Measurements from ENCODE around the gene MED12L.
"Not testable (repeated sequence)": the region's sequence is repeated elsewhere in the genome, so short reads cannot be mapped to it uniquely, and the experiment has no call there.

The MED12L gene

DNA sequence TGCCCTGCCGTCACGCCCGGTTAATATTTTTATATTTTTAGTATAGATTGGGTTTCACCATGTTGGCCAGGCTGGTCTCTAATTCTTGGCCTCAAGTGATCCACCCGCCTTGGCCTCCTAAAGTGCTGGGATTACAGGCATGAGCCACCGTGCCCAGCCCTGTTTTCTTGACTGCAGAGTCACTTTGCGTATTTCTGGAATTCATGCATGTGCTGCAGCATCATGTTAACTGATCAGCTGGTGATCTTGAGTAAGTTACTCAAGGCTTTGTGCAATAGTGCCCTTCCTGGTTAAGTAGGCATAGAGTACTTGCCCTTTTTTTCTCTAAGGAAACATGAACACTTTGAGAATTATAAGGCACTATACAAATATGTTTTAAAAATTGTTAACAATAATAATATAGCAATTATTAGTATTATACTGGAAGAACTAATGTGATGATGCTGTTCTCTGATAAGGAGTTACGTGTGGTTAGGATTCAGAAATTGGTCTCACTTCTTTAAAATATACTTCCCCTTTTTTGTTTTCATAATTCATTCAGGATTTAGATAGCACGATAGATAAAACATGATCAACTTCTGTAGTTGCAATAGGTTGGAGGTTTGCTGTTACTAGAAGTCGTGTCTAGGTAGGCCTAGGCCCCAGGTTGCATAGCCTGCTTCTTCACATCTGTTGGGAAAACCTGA, 83.9 kb downstream of the MED12L start:
- Histone ChIP-seq H3K4me3 (ENCODE audit: low read length) (no peak overlapping the region), H3K4me1 (ENCODE audit: control insufficient read depth, insufficient read depth, low read length) (no peaks in the 10 kb centered on the region)

DNA sequence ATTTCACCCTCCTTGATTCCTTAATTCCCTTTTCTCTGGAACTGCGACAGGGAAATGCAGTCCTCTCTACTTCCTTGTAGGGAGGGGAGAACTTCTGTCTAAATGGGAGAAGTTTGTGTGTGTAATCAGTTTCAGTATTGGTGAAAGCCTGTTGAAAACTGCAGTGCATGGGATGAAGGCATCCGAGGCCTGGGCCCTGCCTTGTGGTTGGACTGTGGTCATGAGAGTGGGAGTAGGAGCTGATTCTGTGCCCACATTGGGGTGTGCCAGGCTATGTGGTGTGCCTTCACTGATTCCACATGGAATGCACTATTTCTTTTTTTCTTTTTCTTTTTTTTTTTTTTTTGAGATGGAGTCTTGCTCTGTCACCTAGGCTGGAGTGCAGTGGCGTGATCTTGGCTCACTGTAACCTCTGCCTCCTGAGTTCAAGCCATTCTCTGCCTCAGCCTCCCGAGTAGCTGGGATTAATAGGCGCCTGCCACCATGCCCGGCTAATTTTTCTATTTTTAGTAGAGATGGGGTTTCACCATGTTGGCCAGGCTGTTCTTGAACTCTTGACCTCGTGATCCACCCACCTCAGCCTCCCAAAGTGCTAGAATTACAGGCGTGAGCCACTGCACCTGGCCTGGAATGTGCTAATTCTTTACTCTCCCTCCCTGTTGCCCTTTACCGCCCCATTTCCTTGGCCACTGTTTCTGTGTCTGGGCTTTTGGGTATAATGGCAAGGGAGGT, 84.7 kb downstream of the MED12L start:
- not testable (repeated sequence) for H3K27me3 ChIP-seq (ENCODE audit: control insufficient read depth, insufficient read depth, low read length); H3K9ac ChIP-seq (ENCODE audit: low read depth, low read length); H3K4me2 ChIP-seq (ENCODE audit: low read length); H3K4me3 ChIP-seq (ENCODE audit: low read length); H3K9me3 ChIP-seq (replicated peaks; ENCODE audit: low read length); H3K36me3 ChIP-seq (ENCODE audit: insufficient read depth, low read length); H3K4me1 ChIP-seq (ENCODE audit: control insufficient read depth, insufficient read depth, low read length)

More for the DNA sequence above, 83.9 kb downstream of the MED12L start:
- Histone ChIP-seq H3K9me3 (replicated peaks; ENCODE audit: low read length) (no peaks in the 10 kb centered on the region), H3K27me3 (ENCODE audit: control insufficient read depth, insufficient read depth, low read length) (no peaks in the 10 kb centered on the region), H3K4me2 (ENCODE audit: low read length) (no peak overlapping the region), H3K9ac (ENCODE audit: low read depth, low read length) (no peak overlapping the region), H3K36me3 (ENCODE audit: insufficient read depth, low read length) (no peaks in the 10 kb centered on the region)

DNA sequence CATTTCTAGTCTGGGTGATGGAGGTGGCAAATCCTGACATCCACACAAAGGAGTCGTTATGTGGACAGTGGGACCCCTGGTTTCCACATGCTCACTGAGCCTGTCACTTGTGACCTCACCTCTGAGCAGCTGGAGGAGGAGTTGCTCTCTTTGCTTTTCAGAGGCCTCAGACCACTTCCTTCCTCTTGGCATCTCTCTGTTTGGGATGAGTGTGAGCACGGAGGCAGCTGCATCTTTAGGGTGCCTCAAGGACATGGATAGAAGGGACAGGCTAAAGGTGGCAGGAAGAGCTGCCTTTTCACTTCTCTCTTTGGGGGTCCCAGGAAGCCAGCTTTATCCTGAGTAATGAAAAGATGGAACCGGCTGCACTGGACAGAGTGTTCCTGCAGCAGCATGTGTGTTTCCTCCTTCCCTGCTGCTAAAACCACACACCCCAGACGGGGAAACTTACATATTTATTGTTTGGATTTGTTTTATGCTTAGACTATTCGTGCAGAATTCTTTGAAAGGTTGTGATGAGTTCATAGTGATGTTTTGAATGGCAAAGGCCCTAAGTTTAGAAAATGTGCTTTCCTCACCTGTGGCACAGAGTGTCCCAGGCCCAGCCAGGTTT, 85.8 kb downstream of the MED12L start:
- Histone ChIP-seq H3K4me2 (ENCODE audit: low read length) (no peak overlapping the region), H3K9me3 (replicated peaks; ENCODE audit: low read length) (no peaks in the 10 kb centered on the region), H3K4me3 (ENCODE audit: low read length) (no peak overlapping the region), H3K36me3 (ENCODE audit: insufficient read depth, low read length) (no peaks in the 10 kb centered on the region), H3K4me1 (ENCODE audit: control insufficient read depth, insufficient read depth, low read length) (no peaks in the 10 kb centered on the region), H3K9ac (ENCODE audit: low read depth, low read length) (no peak overlapping the region), H3K27me3 (ENCODE audit: control insufficient read depth, insufficient read depth, low read length) (no peaks in the 10 kb centered on the region)

DNA sequence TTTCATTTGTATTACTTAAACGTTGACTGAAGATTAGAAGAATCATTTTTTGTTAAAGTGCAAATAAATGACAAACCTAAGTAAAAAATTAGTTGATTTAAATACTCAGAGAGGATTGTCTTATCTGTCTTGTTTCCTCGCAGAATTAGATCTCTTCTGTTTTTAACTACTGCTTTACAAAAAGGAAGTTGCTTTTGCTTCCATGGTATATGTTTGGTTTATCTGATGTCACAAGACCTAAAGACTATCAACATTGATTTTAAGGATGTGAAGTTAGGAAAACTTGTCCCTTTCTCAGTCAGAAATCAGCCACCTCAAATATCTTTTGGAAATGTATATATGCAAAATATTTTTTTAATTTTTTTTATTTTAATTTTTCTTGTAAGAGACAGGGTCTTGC, 88.9 kb downstream of the MED12L start:
- no peaks in the 10 kb centered on the region for H3K36me3 ChIP-seq (ENCODE audit: insufficient read depth, low read length)
- no peak overlapping the region for H3K4me2 ChIP-seq (ENCODE audit: low read length)
- no peaks in the 10 kb centered on the region for H3K27me3 ChIP-seq (ENCODE audit: control insufficient read depth, insufficient read depth, low read length)
- H3K9ac ChIP-seq (ENCODE audit: low read depth, low read length), result no peak overlapping the region
- no peaks in the 10 kb centered on the region for H3K9me3 ChIP-seq (replicated peaks; ENCODE audit: low read length)
- no peak overlapping the region for H3K4me3 ChIP-seq (ENCODE audit: low read length)
- no peaks in the 10 kb centered on the region for H3K4me1 ChIP-seq (ENCODE audit: control insufficient read depth, insufficient read depth, low read length)

DNA sequence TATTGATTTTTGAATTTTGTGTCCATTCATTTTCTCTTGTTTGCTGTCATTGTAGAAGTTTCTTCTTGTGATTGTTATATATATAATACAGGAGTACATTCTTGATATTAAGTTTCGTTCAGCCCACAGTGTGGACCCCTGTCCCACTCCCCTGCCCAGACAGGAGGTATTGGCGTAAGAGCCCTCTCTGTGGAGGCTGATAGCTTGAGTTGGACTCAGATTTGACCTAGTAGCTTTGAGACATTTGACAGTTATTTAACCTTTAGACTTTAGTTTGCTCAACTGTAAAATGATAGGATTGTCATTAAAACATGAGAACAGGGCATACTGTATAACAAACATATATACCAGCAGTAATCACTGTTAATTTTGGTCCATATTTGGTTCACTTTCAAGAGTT, 90.5 kb downstream of the MED12L start:
- Histone ChIP-seq H3K4me2 (ENCODE audit: low read length) (no peak overlapping the region), H3K9me3 (replicated peaks; ENCODE audit: low read length) (no peaks in the 10 kb centered on the region), H3K36me3 (ENCODE audit: insufficient read depth, low read length) (no peaks in the 10 kb centered on the region), H3K27me3 (ENCODE audit: control insufficient read depth, insufficient read depth, low read length) (peaks cover 6% of the 10 kb centered on the region), H3K9ac (ENCODE audit: low read depth, low read length) (no peak overlapping the region), H3K4me1 (ENCODE audit: control insufficient read depth, insufficient read depth, low read length) (no peaks in the 10 kb centered on the region), H3K4me3 (ENCODE audit: low read length) (no peak overlapping the region)

DNA sequence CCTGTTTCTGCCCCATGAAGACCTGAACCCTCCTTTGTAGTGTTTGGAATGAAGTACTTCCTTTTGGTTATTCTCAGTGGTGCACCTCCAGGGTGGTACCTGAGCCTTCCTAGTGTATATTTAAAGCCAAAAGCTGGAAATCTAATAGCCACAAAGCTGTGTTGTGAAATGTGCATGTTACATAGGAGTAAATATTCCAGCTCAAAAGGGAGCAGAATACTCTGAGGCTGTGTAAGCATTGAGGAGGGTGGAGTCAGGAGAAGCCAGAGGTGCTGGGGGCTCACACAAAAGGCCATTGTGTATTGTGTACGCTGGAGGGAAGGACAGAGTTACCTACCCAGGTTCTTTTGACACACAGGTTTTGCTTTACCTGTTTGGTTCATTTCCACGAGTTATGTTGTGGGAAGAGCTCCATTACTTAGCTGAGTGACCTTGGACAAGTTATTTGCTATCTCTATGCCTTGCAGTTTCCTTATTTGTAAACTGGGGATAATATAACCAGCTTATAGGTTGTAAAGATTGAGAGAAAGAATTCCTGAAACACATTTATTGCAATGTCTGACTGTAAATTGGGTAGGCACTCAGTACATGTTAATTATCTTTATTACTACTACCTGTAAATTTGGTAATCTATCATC, 92.9 kb downstream of the MED12L start:
- Histone ChIP-seq H3K27me3 (ENCODE audit: control insufficient read depth, insufficient read depth, low read length) (peaks cover 6% of the 10 kb centered on the region), H3K36me3 (ENCODE audit: insufficient read depth, low read length) (no peaks in the 10 kb centered on the region), H3K4me2 (ENCODE audit: low read length) (no peak overlapping the region), H3K4me3 (ENCODE audit: low read length) (no peak overlapping the region), H3K4me1 (ENCODE audit: control insufficient read depth, insufficient read depth, low read length) (no peaks in the 10 kb centered on the region), H3K9ac (ENCODE audit: low read depth, low read length) (no peak overlapping the region), H3K9me3 (replicated peaks; ENCODE audit: low read length) (no peaks in the 10 kb centered on the region)

DNA sequence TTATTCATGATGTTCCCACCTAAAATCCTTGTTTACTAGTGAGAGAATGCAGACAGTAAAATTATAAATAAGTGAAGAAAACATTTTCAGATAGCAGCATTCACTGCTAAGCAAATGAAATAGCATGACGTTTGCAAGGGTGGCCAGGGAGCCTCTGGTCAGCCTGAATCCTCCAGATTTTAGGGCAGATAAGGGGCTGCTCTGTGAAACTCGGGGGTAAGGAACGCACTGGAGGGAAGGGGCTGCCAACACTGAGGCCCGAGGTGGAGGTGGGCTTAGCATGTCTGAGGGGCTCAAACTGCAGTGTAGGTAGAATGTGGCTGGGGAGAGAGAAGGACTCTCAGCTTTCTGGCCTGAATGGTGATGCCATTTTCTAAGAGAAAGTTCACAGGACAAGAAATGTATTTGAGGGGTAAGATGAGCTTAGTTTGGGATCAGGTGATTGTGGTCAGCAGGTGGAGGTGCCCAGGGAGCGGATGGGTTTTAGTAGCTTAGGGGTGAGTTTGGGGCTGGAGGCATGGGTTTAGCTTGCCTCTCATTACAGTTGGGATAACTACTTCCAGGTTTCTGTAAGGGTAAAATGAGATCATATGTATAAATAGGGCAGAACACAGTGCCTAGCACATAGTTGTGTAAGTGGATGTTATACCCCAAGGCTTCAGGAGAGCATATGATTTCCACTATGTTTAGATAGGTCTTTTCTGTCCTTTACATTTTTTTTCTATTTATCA, 97.0 kb downstream of the MED12L start:
- Histone ChIP-seq H3K27me3 (ENCODE audit: control insufficient read depth, insufficient read depth, low read length) (peaks cover 6% of the 10 kb centered on the region), H3K9me3 (replicated peaks; ENCODE audit: low read length) (no peaks in the 10 kb centered on the region), H3K9ac (ENCODE audit: low read depth, low read length) (no peak overlapping the region), H3K4me3 (ENCODE audit: low read length) (no peak overlapping the region), H3K4me2 (ENCODE audit: low read length) (no peak overlapping the region), H3K4me1 (ENCODE audit: control insufficient read depth, insufficient read depth, low read length) (no peaks in the 10 kb centered on the region), H3K36me3 (ENCODE audit: insufficient read depth, low read length) (no peaks in the 10 kb centered on the region)

DNA sequence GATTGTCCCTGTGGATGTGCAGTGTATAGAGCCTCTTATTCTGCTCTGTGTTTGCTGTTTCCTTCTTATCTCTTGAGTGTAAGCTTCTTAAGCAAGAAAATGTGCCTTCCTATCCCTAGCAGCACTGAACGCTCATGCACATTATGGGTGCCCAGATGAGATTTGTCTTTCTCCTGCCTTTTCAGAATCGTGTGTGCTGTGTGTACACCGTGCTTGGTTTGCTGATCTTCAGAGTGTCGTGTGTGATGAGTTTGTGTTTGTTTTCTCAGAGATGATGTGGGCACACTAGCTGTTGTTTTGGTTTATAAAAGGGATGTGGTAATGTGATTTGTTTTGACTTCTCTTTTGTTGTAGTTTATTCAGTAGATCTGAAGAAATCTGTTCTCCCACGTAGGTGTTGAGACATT, 97.8 kb downstream of the MED12L start:
- Histone ChIP-seq H3K9me3 (replicated peaks; ENCODE audit: low read length) (no peaks in the 10 kb centered on the region), H3K4me2 (ENCODE audit: low read length) (no peak overlapping the region), H3K27me3 (ENCODE audit: control insufficient read depth, insufficient read depth, low read length) (peaks cover 6% of the 10 kb centered on the region), H3K36me3 (ENCODE audit: insufficient read depth, low read length) (no peaks in the 10 kb centered on the region), H3K4me3 (ENCODE audit: low read length) (no peak overlapping the region), H3K9ac (ENCODE audit: low read depth, low read length) (no peak overlapping the region), H3K4me1 (ENCODE audit: control insufficient read depth, insufficient read depth, low read length) (no peaks in the 10 kb centered on the region)

DNA sequence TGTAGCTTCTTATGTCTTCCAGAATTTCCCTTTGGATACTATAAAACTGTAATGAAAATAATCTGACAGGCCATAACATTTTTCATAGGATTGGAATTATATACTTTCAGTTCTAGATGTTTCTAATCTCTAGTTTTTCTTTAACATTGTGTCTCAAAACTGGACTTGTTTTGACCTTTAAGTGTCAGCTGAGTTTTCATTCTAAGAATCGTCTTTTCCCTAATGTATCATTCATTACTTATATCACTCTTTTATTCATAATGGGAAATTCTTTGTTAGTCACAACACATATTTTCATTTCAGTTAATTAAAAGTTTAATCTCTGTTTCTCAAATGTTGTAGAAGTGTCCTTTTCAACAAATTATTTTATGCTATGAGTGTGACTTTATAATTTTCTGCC, 105.6 kb downstream of the MED12L start:
- no peak overlapping the region for H3K4me2 ChIP-seq (ENCODE audit: low read length)
- no peaks in the 10 kb centered on the region for H3K36me3 ChIP-seq (ENCODE audit: insufficient read depth, low read length)
- H3K27me3 ChIP-seq (ENCODE audit: control insufficient read depth, insufficient read depth, low read length), result no peaks in the 10 kb centered on the region
- no peaks in the 10 kb centered on the region for H3K9me3 ChIP-seq (replicated peaks; ENCODE audit: low read length)
- H3K9ac ChIP-seq (ENCODE audit: low read depth, low read length), result no peak overlapping the region
- H3K4me3 ChIP-seq (ENCODE audit: low read length), result no peak overlapping the region
- no peaks in the 10 kb centered on the region for H3K4me1 ChIP-seq (ENCODE audit: control insufficient read depth, insufficient read depth, low read length)

DNA sequence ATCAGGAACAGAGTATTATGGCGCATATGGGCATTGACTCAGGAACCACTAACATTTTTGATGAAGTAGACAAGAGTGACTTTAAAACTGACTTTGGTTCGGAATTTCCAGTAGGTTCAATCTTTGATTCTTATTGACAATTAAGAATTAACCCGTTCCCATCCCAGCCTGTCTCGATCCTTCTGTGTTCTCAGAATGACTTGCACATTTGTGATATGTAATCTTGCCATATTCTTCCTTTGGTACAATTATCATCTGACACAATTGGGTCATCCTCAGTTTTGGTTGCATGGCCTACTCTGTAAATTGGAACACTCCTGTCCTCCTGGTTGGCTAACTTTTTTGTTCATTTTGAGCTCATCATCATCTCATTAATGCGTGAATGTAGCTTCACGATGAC, 107.1 kb downstream of the MED12L start:
- H3K4me3 ChIP-seq (ENCODE audit: low read length), result no peak overlapping the region
- no peak overlapping the region for H3K4me2 ChIP-seq (ENCODE audit: low read length)
- H3K27me3 ChIP-seq (ENCODE audit: control insufficient read depth, insufficient read depth, low read length), result no peaks in the 10 kb centered on the region
- no peak overlapping the region for H3K9ac ChIP-seq (ENCODE audit: low read depth, low read length)
- H3K4me1 ChIP-seq (ENCODE audit: control insufficient read depth, insufficient read depth, low read length), result no peaks in the 10 kb centered on the region
- H3K9me3 ChIP-seq (replicated peaks; ENCODE audit: low read length), result no peaks in the 10 kb centered on the region
- no peaks in the 10 kb centered on the region for H3K36me3 ChIP-seq (ENCODE audit: insufficient read depth, low read length)

DNA sequence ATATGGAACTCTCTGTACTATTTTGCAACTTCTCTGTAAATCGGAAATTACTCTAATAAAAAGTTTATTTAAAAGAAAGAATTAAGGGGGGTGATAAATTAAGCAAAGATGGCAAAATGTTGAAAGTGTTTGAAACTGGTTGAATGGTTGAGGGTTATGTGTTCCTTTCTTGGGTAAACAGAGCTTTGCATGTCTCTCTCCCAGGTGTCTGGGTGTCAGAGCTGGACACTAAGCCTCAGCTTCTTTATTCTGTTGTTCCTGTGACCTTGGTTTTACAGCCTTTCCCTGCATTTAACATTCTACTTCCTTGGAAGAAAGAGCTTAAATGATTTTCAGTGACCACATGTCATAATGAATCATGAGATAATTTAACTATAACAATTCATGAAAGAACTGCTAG, 110.4 kb downstream of the MED12L start:
- no peak overlapping the region for H3K9ac ChIP-seq (ENCODE audit: low read depth, low read length)
- no peaks in the 10 kb centered on the region for H3K9me3 ChIP-seq (replicated peaks; ENCODE audit: low read length)
- no peaks in the 10 kb centered on the region for H3K36me3 ChIP-seq (ENCODE audit: insufficient read depth, low read length)
- H3K4me2 ChIP-seq (ENCODE audit: low read length), result no peak overlapping the region
- H3K27me3 ChIP-seq (ENCODE audit: control insufficient read depth, insufficient read depth, low read length), result no peaks in the 10 kb centered on the region
- H3K4me3 ChIP-seq (ENCODE audit: low read length), result no peak overlapping the region
- no peaks in the 10 kb centered on the region for H3K4me1 ChIP-seq (ENCODE audit: control insufficient read depth, insufficient read depth, low read length)
